Breast epithelium (tissue), 3 donors: ENCODE data around the gene PTPRN2.

Source experiments
- CTCF ChIP-seq, 3 donors: fragments of 450-650 bp; IDR thresholded peaks; one replicate each; pipeline ENCODE4 v1.5.1; 2016 to 2017; ENCODE audit warnings: antibody characterized with exemption in 3 of 3, mild to moderate bottlenecking in 3 of 3, moderate library complexity in 3 of 3
- POLR2A ChIP-seq: fragments of 450-650 bp; IDR thresholded peaks from one replicate; pipeline ENCODE4 v1.6.1; 2016; ENCODE audit warnings: antibody characterized with exemption, mild to moderate bottlenecking, moderate library complexity

- TF ChIP-seq CTCF (IDR thresholded peaks at IDR 0.05) (no peak), POLR2A (no peak)
These were observed 322.5 kb downstream of the PTPRN2 start for GRCh38 chr7:158264881-158265742.
